Duodenal mucosa (tissue), 2 donors: ENCODE data around the gene PVALEF.

Source experiments
- H3K27ac ChIP-seq: one replicate; pipeline ENCODE4 v1.7.0; 2013; ENCODE audit warnings: low read depth, low read length
- H3K27me3 ChIP-seq, 2 donors: one replicate each; pipeline ENCODE4 v1.7.0; 2013; ENCODE audit warnings: low read length in 2 of 2, control low read depth in 1 of 2; ENCODE audit not compliant: insufficient read depth in 2 of 2, control insufficient read depth in 1 of 2
- H3K36me3 ChIP-seq, 2 donors: one replicate each; pipeline ENCODE4 v1.7.0; 2013; ENCODE audit warnings: low read length in 2 of 2, control low read depth in 1 of 2; ENCODE audit not compliant: insufficient read depth in 2 of 2, control insufficient read depth in 1 of 2
- H3K4me1 ChIP-seq, 2 donors: one replicate each; pipeline ENCODE4 v1.7.0; 2013; ENCODE audit warnings: low read length in 2 of 2, control low read depth in 1 of 2; ENCODE audit not compliant: insufficient read depth in 2 of 2, control insufficient read depth in 1 of 2
- H3K4me3 ChIP-seq, 2 donors: one replicate each; pipeline ENCODE4 v1.7.0; 2013; ENCODE audit warnings: low read length in 2 of 2, low read depth in 1 of 2
- H3K9ac ChIP-seq, 2 donors: one replicate each; pipeline ENCODE4 v1.7.0; 2013; ENCODE audit warnings: low read length in 2 of 2, low read depth in 1 of 2
- H3K9me3 ChIP-seq, 2 donors: one replicate each; pipeline ENCODE4 v1.7.0; 2013; ENCODE audit warnings: low read length in 2 of 2, control low read depth in 1 of 2; ENCODE audit not compliant: control insufficient read depth in 1 of 2

The PVALEF gene

DNA sequence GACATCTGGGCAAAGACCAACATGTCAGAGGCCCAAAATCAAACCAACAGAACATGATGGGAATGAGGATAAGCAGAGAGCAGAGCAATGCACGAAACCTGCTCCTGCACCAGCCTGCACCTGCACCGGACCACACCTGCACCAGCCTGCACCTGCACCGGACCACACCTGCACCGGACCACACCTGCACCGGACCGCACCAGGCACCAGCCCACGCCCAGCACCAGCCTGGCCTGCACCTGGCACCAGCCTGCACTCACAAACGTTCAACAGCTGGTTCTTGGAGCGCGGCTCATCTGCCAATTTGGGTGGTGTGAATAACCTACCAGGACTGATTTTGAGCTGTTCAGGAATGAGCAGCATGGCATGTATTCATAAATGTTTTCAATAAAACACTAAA lies 39.3 kb downstream of the PVALEF start:
- Histone ChIP-seq H3K4me1 (no peaks in the 10 kb centered on the region), H3K4me3 (no peak overlapping the region), H3K27ac (no peak overlapping the region), H3K36me3 (peaks cover 0 to 11% of the 10 kb centered on the region in 2 donors), H3K9ac (no peak overlapping the region), H3K27me3 (no peaks in the 10 kb centered on the region), H3K9me3 (no peaks in the 10 kb centered on the region)

DNA sequence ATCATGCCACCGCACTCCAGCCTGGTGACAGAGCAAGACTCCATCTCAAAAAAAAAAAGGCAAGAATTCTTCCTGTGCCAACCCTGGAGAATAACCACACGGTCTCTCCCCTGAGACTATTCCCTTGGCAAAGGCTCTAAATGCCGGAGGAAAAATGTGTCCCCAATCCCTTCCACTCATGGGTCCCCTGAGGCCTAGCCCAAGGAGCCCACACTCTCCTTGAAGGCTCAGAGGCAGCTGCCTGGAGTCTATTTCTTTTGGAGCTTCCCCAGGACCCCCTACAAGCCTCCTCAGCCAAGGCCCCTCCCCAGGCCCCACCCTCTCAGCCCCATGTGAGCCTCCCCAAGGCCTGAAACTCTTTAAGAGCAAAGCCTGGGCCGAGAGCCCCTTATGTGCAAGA lies 40.9 kb downstream of the PVALEF start:
- H3K27ac ChIP-seq, result no peak overlapping the region
- no peaks in the 10 kb centered on the region for H3K4me1 ChIP-seq
- no peaks in the 10 kb centered on the region for H3K27me3 ChIP-seq
- peaks cover 0 to 11% of the 10 kb centered on the region in 2 donors for H3K36me3 ChIP-seq
- H3K4me3 ChIP-seq, result no peak overlapping the region
- H3K9me3 ChIP-seq, result no peaks in the 10 kb centered on the region
- no peak overlapping the region for H3K9ac ChIP-seq

DNA sequence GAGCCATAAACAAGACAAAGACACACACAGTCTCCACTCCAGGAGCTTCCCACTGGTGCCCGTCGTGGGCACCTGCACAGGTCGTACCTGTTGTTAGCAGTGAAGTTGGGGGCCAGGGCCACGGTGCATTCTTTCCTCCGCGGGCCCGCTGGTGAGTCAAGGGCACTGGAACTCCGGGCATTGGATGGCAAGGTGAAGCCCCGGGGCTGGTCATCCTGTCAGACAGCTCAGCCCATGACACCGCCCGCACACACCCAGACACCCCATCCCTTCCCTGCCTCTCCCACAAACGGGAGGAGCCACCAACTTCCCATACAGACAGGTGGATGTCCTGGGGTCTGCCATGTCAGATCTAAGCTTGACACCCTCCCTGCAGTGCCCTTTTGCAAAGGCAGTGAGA lies 41.4 kb downstream of the PVALEF start:
- Histone ChIP-seq H3K4me1 (no peaks in the 10 kb centered on the region), H3K27me3 (no peaks in the 10 kb centered on the region), H3K36me3 (peaks cover 0 to 11% of the 10 kb centered on the region in 2 donors), H3K9me3 (no peaks in the 10 kb centered on the region), H3K27ac (no peak overlapping the region), H3K4me3 (no peak overlapping the region), H3K9ac (no peak overlapping the region)

DNA sequence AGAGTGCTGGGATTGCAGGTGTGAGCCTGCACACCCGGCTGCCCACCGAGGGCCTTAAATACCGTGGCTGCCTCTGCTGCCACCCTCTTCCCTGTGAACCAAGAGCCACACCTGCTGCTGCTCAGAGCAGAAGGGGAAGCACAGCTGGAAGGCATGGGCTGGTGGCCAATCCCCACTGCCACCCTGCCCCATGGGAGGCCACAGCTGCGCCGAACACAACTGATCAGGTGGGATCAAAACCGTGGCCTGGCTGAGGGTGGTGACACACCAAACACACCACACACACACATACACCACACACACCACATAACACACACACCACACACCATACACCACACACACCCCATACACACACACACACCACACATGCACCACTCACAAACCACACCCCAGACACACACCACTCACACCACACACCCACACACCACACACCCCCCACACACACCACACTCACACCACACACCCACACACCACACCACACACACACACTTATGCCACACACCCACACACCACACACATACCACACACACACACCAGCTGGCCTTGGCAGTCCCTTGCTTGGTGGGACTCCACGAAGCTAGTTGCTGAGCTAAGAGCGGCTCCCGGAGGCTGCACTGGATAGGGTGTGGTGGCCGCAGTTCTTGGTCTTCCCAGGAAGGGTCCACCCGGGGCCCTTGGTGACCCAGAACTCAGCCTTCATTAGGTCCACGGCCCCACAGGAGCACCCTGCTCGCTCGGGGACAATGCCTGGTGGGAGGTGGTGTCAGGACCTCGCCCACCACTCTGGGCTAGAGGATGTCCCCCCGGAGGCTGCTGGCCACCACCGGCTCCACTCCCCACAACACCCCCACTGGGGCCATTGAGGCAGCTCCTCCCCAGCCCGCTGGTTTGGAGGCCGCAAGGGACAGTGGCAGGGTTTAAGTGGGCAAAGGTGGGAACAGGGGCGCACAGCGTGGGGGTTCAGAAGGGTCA lies 42.6 kb downstream of the PVALEF start:
- Histone ChIP-seq H3K27me3 (no peaks in the 10 kb centered on the region), H3K27ac (no peak overlapping the region), H3K9me3 (no peaks in the 10 kb centered on the region), H3K4me3 (no peak overlapping the region), H3K9ac (no peak overlapping the region), H3K4me1 (no peaks in the 10 kb centered on the region), H3K36me3 (peaks cover 0 to 11% of the 10 kb centered on the region in 2 donors)

DNA sequence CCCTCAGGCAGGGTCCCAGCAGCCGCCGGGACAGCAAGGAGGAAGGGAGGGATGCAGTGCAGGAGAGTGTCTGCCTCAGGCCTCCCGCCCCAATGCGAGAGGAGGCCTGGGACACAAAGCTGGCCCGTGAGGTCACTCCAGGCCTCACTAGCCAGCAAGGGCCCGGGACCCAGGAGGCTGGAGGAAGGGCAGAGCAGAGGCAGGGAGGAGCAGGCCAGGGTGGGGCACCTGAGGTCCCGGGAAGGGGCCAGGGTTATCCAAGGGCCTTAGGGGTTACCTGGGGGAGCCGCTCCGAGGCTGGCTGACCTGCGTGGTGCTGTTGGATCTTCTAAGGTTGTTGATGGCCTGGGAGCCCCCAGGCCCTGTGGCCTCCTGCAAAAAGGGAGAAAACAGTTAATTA lies 43.3 kb downstream of the PVALEF start:
- Histone ChIP-seq H3K4me3 (no peak overlapping the region), H3K4me1 (no peaks in the 10 kb centered on the region), H3K9me3 (no peaks in the 10 kb centered on the region), H3K27ac (no peak overlapping the region), H3K36me3 (peaks cover 0 to 11% of the 10 kb centered on the region in 2 donors), H3K9ac (no peak overlapping the region), H3K27me3 (no peaks in the 10 kb centered on the region)

DNA sequence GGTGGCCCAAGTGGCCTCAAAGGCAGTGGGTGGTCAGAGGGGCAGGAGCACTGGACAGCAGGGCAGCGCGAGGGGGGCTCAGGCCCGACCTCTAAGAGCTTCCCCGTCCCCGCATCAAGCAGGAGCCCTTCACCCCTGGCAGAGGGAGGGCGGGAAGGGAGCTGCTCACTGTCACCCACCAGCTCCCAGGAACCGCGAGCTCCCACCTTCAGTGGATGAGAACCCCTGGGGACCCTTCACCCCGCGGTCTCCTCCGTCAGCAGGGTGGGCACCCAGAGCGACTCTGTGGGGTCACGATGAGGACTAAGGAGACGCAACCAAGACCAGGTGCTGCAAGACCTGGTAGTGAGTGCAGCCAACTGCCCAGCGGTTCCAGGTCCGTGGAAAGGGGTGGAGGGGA lies 43.8 kb downstream of the PVALEF start:
- Histone ChIP-seq H3K4me1 (no peaks in the 10 kb centered on the region), H3K27me3 (no peaks in the 10 kb centered on the region), H3K27ac (no peak overlapping the region), H3K36me3 (peaks cover 0 to 11% of the 10 kb centered on the region in 2 donors), H3K9me3 (no peaks in the 10 kb centered on the region), H3K4me3 (no peak overlapping the region), H3K9ac (no peak overlapping the region)

DNA sequence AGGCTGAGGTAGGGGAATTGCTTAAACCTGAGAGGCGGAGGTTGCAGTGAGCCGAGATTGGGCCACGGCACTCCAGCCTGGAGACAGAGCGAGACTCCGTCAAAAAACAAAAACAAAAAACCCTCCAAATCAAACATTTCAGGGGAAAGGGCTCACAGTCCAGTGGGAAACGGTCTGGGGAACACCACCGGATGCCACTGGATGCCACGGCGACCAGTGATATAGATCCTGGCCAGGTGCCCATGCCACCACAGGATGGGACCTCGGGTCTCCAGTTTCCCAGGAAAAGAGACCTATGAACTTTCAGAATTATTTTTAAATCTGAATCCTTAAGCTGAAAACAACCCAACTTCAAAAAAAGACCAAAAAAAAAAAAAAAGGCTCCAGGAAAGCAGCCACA lies 45.2 kb downstream of the PVALEF start:
- no peaks in the 10 kb centered on the region for H3K4me1 ChIP-seq
- H3K36me3 ChIP-seq, result peaks cover 0 to 11% of the 10 kb centered on the region in 2 donors
- no peak overlapping the region for H3K9ac ChIP-seq
- no peak overlapping the region for H3K4me3 ChIP-seq
- H3K27me3 ChIP-seq, result no peaks in the 10 kb centered on the region
- no peak overlapping the region for H3K27ac ChIP-seq
- no peaks in the 10 kb centered on the region for H3K9me3 ChIP-seq

DNA sequence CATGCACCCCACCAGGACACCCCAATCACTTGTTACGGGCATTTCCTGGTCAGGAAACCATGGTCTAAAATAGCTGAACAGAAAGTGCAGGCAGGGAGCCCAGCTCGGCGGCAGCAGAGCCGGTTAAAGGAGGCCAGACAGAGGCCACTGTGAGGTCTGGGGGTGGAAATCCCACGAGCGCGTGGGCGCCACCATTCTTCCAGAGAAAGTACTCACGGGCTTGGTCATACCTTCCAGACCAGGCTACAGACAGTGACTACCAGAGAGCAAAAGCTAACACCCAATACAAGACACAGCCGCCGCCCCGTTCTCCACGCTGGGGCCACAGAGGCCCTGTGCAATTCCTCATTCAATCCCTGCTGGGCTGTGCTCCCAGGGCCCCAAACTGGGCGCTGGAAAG lies 45.6 kb downstream of the PVALEF start:
- H3K27me3 ChIP-seq, result no peaks in the 10 kb centered on the region
- no peak overlapping the region for H3K9ac ChIP-seq
- peaks cover 0 to 11% of the 10 kb centered on the region in 2 donors for H3K36me3 ChIP-seq
- no peaks in the 10 kb centered on the region for H3K9me3 ChIP-seq
- no peak overlapping the region for H3K4me3 ChIP-seq
- no peaks in the 10 kb centered on the region for H3K4me1 ChIP-seq
- H3K27ac ChIP-seq, result no peak overlapping the region

DNA sequence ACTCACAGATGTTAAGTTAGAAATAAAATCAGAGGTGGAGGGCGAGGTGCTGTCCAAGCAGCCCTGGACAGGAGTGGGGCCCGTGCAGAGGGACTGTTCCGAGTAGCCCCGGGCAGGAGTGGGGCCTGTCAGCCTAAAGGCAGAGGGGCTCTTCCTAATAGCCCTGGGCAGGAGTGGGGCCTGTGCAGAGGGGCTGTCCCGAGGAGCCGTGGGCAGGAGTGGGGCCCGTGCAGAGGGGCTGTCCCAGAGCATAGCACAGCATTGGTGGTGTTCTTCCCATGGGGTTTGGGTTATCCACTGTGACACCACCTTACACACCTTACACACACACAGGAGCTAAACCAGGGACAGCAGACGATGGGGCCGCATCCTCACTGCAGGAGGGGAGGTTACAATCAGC lies 47.1 kb downstream of the PVALEF start:
- Histone ChIP-seq H3K27me3 (no peaks in the 10 kb centered on the region), H3K9me3 (no peaks in the 10 kb centered on the region), H3K9ac (no peak overlapping the region), H3K4me1 (no peaks in the 10 kb centered on the region), H3K4me3 (no peak overlapping the region), H3K36me3 (peaks cover 0 to 9% of the 10 kb centered on the region in 2 donors), H3K27ac (no peak overlapping the region)

DNA sequence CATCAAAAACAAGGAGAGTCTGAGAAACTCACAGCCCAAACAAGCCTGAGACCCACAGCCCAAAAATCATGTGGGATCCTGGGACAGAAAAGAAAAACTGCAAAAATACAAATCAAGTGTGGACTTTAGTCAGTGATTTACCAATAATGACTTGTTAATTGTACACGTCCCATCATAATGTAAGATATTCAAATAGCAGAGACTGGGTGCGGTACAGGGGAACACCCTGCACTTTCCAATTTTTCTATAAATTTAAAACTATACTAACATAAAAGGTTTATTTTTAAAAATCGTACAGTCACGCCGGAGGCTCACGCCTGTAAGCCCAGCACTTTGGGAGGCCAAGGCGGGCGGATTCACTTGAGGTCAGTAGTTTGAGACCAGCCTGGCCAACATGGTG lies 48.7 kb downstream of the PVALEF start:
- Histone ChIP-seq H3K27me3 (no peaks in the 10 kb centered on the region), H3K9me3 (no peaks in the 10 kb centered on the region), H3K4me3 (no peak overlapping the region), H3K27ac (no peak overlapping the region), H3K4me1 (no peaks in the 10 kb centered on the region), H3K36me3 (peaks cover 0 to 5% of the 10 kb centered on the region in 2 donors), H3K9ac (no peak overlapping the region)
